ENCODE measurements around the gene PPP1R13B.

Gene PPP1R13B

DNA sequence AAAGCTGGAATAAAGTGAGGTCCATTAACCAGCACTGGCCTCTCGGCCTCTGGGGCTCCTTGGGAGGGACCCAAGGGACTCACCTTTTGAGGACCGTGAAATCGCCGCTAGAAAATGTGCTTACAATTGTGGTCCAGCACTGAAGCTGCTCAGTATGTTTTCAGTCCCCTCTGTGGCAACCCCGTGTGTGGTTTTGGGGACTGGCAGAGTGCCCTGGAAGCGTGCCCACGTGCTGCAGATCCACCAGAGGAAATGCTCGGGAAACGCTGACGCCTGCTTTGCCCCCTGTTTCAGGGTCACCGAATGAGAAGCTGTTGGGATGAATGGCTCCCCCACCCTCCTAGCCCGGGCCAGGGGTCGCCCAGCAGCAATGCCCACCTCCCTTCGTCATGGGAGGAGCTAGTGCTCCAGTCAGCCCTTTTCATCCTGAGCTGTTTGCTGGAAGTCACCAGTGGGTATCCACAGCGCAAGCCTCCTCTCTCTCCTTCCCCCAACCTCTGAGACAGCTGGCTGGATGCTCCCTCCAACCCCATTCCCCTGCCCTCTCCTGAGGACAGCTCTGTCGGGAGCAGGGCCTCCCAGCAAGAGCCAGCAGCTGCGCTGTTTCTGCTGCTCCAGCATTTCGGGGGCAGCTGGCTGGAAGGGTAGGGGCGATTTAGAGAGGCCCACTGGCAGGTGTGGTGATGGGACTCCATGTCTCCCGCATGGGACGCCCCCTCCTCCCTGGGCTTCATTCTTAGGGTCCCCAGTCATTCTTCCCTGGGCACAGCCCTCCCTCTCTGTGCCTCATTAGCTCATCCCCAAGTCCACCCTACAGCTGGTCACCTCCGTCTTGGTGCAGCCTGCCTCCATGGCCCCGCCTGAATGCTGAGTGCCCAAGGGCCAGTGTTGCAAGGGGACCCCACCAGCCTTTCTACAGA lies 33.2 kb upstream of the PPP1R13B start:
- DNase-seq (ENCODE audit: low read depth), result no peak

DNA sequence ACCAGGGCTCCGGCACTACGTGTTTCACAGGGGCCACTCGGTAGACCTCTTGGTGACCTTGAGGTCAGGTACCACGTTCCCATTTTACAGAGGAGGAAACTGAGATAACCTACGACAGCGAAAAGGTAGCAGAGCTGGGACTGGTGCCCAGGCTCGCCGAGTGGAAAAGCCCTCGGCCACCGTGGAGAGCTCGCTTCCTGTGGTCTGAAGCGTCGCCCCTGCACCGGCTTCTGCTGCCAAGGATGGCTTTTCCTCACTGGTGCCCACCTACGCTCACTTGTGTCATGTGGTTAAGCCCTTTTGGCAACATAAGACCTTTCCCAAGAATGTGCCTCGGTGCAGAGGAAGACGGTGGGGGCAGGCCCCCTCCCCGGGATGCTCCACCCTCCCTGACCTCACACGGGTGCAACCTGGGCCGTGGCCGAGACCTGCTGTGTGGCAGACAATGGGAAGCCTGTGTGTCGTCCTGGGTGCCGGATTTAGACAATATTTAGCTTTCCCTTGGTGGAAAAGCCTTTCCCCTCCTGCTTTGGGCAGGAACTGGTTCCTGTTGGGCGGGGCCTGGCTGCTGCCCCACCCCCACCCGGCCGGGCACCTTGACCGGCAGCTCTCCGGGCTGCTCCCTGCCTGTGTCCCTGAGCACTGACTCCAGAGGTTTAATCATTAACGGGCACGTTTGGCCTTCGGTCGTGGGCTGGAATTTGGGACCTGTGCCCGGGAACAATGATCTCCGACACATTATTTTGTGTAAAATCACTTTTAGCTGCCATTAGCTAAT lies 32.4 kb upstream of the PPP1R13B start:
- no peak for DNase-seq (ENCODE audit: low read depth)

DNA sequence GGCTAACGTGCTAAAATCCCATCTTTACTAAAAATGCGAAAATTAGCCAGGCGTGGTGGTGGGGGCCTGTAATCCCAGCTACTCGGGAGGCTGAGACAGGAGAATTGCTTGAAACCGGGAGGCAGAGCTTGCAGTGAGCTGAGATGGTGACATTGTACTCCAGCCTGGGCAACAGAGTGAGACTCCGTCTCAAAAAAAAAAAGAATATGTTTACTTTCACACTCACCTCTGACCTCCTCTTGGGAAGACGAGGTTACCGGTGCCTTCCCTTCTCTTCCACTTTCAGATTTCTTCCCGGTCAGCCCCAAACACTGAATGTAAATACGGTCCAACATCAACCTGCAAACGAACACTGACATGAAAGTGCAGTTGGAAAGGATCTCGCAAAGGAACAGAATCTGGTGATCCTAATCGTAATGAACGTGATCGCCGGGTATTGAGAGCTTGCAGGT lies 31.8 kb upstream of the PPP1R13B start:
- DNase-seq (ENCODE audit: low read depth), result no peak

DNA sequence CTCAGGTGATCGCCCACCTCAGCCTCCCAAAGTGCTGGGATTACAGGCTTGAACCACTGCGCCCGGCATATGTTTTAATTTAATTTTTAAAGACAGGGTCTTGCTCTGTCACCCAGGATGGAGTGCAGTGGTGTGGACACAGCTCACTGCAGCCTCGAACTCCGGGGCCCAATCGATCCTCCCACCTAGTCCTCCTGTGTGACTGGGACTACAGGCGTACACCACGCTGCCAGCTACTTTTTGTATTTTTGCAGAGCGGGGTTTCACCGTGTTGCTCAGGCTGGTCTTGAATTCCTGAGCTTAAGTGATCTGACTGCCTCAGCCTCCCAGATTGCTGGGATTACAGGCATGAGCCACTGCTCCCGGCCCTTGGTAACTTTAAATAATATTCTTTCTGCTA lies 30.8 kb upstream of the PPP1R13B start:
- DNase-seq (ENCODE audit: low read depth), result no peak

DNA sequence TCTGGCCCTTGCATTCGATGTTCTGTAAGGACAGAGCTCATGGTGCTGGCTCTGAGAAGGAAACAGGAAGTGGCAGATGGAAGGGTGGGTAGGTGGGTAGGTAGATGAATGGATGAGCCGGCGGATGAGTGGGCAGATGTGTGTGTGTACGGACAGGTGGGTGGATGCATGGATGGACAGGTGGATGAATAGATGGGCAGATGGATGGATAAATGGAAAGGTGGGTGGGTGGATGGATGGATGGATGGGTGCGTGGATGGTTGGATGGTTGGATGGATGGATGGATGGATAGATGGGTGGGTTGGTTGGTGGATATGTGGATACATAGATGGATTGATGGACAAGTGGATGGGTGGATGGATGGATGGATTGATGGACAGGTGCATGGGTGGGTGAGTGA lies 27.6 kb upstream of the PPP1R13B start:
- no peak for DNase-seq (ENCODE audit: low read depth)

DNA sequence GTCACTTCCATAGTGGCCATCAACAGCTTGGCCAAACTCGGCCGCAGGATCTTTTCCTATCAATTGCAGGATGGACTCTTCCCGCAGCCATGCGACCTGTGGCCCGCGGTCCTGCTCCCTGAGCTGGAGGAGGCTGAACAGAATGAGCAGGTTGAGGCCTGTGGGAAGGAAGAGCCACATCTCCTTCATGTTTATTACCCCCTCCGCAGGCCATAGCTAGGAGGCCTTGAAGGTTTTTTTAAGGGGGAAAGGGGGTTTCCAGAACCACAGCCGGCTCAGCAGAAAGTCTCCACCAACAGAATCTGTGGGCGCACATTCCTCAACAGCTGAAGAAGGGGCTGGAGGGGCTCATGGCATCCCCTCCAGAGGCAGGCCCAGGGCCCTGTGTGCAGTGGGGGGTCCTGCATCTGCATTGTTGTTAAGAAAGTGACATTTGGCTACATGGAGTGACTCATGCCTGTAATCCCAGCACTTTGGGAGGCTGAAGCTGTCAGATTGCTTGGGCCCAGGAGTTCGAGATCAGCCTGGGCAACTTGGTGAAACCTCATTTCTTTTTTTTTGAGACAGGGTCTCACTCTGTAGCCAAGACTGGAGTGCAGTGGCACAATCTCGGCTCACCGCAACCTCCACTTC lies 25.2 kb upstream of the PPP1R13B start:
- no peak for DNase-seq (ENCODE audit: low read depth)

DNA sequence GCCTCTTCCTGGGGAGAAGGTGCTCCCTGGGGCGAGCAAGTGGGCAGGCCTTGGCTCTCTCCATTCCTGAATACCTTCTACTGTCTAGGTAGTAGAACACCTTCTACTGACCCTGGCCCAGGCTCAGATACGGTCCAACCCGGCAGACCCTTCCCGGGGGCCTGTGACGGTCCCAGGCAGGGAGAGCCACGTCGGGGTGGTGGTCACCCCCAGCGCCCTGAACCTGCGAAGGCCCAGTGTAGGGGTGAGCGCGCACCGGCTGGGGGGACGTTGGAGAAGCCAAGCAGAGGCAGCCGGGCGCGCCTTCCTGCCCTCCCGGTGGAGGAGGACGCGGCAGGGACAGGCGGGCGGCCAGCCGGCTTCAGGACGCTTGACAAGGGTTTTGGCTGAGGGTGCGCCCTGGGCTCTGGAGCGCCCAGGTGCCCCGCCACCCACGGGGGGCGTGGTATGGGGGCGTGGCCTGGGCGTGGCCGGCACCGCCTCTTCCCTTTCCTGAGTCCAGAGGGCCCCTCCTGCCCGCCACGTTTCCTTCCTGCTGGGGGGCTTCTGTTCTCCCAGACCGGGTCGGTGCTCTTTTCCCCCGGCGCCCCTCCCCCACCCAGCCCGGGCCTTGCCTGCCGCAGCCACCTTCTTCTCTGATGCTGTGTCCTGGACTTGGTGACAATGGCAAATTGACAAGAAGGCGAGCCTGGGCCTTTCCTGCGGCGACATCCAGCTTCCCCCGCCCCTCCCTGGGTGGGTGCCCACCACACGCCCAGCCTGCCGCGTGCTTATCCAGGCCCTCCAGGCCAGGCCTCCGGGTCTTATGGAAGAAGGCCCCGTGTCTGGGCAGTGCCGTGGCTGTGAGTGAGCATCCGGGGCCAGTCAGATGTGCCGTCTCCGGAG lies 24.5 kb upstream of the PPP1R13B start:
- peak; percentile 63 for DNase-seq (ENCODE audit: low read depth)

DNA sequence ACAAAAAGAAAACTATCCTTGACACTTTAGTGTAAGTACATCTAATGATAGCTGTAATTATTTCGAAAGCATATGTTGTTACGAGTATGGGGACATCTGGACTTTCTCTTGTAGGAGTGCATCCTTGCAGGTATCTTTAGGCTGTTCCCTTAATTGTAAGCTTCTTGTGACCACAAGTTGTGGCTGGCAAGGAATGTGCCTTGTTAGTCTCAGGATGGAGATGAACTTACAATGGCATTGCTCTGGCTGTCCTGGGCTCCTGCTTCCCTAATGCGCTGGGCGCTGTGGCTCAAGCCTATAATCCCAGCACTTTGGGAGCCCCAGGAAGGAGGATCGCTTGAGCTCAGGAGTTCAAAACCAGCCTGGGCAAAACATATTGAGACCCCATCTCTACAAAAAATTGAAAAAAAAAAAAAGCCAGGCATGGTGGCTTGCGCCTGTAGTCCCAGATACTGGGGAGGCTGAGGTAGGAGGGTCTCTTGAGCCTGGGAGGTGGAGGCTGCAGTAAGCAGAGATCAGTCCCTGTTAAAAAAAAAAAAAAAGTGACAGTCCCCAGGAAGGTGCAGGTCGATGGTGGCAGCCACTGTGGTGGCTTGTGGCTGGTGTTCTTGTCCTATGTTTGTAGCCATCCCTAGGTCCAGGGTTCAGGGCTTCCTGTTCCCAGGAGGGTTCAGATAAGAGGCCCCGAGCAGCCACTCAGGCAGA lies 23.7 kb upstream of the PPP1R13B start:
- no peak for DNase-seq (ENCODE audit: low read depth)

DNA sequence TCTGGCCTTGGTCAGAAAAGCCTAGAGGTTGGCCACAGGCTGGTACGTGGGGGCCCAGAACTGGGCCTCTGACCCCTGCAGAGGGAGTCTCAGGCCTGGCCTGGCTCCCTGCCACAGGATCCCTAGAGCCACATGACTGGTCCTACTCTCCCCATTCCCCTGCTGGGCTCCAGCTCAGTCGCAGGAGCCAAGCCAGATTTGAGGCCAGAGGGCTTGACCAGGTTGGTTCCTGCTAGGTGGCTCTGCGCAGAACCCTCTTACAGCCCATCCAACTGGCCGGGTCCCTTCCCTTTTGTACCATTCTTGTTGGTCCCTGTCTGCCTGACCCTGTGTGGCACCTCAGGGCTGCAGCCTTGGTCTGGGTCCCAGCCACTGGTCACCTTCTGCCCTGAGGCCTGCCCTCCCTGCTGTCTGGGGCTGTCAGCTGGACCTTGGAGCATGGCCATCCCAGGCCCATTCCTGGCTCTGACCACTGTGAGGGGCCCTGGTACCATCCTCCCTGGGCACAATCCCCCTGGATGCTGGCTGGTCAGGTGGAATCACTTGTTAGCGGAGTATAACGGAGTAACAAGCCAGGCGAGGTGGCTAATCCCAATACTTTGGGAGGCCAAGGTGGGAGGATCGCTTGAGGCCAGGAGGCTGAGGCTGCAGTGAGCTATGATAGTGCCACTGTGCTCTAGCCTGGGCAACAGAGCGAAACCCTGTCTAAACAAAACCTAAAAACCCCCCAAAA lies 22.9 kb upstream of the PPP1R13B start:
- no peak for DNase-seq (ENCODE audit: low read depth)

DNA sequence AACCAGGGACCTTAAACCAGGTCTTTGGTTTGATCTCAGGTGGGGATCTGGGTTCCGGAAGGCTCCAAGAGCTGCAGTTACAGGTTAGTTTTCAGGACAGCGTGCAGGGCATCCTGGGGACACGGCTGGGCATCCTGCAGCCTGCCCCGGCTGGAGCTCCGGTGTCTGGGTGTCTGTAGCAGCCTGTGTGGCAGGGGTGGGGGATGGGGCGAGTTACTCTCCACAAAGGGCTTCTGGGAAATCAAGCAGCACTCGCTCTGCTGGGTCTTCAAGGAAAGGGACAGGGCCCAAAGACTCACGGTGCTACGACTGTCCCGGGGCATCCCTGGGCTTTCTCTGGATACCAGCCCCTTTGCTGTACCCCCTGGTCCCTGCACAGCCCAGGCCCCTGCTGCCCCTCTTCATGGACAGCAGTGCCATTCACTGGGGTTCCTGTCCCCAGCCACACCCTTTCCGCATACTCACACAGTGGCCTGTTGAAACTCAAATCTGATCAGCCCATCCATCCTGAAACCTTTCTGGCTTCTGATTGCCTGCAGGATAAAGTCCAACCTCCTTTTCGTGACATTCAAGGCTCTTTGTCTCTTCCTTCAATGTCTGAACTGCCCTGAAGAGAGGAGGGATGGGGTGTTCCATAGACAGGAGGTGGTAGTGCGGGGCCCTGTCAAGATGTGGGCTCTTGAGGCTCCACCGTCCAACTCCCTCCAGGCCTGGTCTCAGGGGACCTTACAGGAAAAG lies 22.2 kb upstream of the PPP1R13B start:
- DNase-seq (ENCODE audit: low read depth), result no peak

DNA sequence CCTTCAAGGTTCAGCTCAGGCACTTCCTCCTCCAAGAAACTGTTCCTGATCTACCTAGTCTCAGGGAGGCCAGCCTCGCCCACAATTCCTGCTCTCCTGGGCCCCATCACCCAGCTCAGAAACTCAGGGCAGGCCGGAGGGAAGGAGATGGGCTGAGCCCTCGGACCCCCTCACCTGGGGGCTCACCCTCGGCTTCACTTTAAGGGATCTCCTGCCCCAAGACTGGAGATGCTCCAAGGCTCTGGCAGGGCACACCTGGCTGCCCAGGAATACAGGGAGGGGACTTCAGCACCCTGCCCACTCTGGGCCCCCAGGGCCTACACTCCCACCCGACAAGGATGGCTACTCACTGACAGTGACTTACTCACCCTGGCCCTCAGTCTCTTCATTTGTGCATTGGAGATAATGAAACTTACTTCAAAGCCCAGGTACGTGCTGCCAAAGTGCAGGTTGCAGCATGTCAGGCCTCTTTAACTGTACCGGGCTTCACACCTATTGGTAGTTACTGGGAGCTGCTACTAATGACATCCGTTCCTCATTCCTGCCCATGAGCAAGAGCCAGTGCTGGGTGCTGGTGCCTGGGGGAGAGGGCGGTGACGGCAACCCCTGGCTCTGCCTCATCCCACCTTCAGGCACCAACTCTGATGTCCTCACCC lies 21.0 kb upstream of the PPP1R13B start:
- no peak for DNase-seq (ENCODE audit: low read depth)

DNA sequence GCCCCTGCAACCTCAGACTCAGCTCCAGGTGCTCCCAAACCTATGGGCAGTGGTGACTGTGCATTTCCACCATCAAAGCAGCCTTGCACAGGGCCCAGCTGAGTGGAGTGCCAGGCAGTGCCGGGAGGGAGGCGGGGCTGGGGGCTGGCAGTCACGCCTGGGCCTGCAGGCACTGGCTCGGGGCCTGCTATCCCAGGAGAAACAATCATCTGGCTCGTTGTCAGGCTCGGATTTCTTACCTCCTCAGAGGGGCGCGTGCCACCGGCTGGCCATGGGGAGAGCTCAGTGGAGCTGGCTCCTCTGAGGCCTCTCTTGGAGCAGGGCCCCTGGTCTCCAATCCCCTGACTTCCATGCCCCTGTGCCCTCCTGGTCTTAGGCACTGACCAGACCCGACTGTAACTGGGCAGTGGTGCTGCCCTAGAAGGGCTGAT lies 20.2 kb upstream of the PPP1R13B start:
- no peak for DNase-seq (ENCODE audit: low read depth)

DNA sequence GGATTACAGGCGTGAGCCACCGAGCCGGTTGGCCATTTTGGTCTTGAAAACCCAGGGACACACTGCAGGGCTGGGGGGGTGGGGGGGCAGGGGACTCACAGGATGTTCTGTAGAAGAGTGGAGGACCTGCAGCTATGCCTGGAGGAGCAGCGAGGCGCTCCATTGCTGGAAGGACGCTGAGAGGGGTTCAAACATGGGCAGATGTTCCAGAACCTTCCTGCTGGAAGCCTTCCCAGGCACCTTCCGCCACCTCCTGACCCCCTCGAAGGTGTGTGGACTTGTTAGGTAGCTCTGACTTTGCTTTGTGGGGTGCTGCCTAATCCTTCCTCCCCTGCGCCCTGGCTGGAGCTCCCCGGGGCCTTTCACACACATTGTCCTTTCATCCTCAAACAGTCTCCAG lies 19.6 kb upstream of the PPP1R13B start:
- no peak for DNase-seq (ENCODE audit: low read depth)

DNA sequence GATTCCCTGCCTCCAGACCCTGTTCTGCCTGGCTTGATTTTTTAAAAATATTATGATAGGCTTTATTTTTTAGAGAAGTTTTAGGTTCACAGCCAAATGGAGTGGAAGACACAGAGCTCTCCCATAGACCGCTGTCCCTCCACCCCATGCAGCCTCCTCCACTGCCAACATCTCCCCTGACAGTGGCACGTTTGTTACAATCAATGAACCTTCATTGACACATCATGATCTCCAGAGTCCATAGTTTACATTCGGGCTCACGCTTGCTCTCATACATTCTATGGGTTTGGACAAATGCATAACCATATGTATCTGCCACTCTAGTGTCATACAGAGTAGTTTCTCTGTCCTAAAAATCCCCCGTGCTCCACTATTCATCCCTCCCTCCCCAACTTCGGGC lies 15.9 kb upstream of the PPP1R13B start:
- no peak for DNase-seq (ENCODE audit: low read depth)

DNA sequence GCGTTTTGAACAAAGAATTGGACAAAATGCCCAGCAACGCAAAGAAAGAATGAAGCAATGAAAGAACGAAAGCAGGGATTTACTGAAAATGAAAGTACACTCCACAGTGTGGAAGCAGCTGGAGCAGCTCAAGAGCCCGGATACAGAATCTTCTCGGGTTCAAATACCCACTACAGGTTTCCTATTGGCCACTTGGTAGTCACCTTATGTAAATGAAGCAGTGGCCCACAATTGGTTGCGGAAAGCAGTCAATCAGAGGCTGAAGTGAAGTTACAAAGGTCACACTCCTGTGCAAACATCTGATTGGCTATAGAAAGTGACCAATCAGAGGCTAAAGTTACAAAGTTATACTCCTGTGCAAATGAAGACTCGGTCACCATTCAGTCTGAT lies 15.0 kb upstream of the PPP1R13B start:
- no peak for DNase-seq (ENCODE audit: low read depth)

DNA sequence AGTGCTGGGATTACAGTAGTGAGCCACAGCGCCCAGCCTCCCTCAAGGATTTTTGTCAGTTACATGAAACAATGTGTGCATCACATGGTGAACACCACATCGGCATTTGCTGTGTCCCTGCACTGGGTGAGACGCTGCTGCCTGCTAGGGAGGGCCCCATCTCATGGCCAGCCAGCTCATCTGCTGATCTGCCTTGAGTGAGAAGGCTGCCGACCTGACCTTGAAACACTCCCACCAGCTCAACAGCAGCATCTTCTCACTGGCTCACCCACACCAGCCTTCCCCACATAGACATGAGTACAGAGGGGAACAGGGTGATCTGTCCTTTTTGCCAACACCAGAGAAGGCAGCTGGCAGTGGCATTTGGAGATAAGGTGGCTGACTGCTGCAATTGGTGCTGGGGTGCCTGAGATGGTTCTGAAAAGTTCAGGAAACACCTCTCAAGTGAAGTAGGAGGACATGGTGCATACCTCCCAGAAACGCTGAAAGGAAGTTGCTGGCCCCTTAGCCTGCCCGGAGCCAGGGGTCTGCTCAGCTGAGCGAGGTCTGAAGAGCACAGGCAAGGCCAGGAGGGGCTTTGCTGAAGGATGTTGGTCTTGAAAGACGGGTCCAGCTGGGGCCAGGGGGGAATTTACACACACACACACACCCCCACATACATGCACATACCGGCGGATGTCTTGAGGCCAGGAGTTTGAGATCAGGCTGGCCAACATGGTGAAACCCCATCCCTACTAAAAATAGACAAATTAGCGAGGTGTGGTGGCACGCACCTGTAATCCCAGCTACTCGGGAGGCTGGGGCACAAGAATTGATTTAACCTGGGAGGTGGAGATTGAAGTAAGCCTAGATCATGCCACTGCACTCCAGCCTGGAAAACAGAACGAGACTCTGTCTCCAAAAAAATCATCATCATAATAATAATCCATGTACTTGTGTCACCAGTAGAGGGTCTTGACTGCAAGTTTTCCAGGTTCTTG lies 14.3 kb upstream of the PPP1R13B start:
- DNase-seq (ENCODE audit: low read depth), result no peak

DNA sequence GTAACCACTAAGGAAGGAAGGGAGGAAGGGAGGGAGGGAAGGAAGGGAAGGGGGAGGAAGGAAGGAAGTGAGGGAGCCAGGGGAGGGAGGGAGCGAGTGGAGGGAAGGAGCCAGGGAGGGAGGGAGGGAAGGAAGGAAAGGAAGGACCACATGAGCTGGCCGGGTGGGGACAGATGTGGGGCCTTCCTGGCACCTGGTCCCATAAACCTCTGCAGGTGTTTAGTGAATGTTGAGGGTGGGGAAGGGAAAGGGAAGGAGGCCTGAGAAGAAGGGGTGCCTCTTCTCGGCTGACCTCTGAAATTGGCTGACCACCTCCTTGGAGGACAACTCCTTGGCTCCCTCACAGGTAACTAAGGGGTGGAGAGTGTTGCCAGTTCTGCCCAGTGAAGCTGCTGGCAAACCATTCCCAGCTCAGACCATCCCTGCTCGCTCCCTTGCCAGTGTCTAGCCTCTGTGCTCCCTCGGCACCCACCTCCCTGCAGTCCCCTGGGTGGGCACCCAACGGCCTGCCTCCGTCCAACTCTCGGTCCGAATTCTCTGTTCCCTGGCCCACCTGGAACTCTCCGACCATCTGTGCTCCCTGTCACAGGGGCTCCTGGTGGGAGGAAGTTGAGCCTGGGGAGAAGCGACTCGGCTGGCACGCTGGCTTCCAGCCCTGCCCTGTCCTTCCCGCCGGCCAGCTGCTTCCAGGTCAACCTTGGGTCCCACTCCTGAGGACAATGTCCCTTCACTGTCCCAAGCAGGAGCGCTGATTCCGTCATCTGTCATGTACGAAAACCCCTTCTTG lies 12.2 kb upstream of the PPP1R13B start:
- no peak for DNase-seq (ENCODE audit: low read depth)

Data from stimulated activated CD8-positive, alpha-beta memory T cell treated with anti-CD3 and anti-CD28 coated beads, Interleukin-12 subunit alpha, Interleukin-12 subunit beta, amount 100 ng/mL, for 4 hours (primary cell).